Endothelial cell of umbilical vein (primary cell): ENCODE data around the gene MAN1A2.

Experiments used
- CTCF ChIP-seq, 2 donors: IDR thresholded peaks; 1 replicate in 1 of 2; 2 replicates in 1 of 2; pipeline ENCODE4 v1.5.1; 2011; ENCODE audit warnings: low read length in 2 of 2, mild to moderate bottlenecking in 2 of 2, moderate library complexity in 2 of 2, control low read depth in 1 of 2, inconsistent platforms in 1 of 2, low read depth in 1 of 2; ENCODE audit not compliant: insufficient read depth in 1 of 2; ENCODE audit errors: extremely low read depth in 1 of 2
- EZH2 ChIP-seq: IDR thresholded peaks from 2 replicates; pipeline ENCODE4 v1.6.1; 2012; ENCODE audit warnings: borderline replicate concordance, low read depth, mild to moderate bottlenecking, moderate library complexity, low read length, inconsistent platforms; ENCODE audit not compliant: severe bottlenecking
- FOS ChIP-seq: IDR thresholded peaks from 2 replicates; pipeline ENCODE4 v1.6.1; 2011; ENCODE audit warnings: mild to moderate bottlenecking, low read length, moderate library complexity, borderline replicate concordance; ENCODE audit not compliant: insufficient read depth
- GATA2 ChIP-seq: IDR thresholded peaks from 2 replicates; pipeline ENCODE4 v1.7.0; 2011; ENCODE audit warnings: low read depth, mild to moderate bottlenecking, moderate library complexity, mixed read lengths, low read length; ENCODE audit not compliant: insufficient read length, insufficient read depth
- JUN ChIP-seq: IDR thresholded peaks from 2 replicates; pipeline ENCODE4 v1.6.1; 2011; ENCODE audit warnings: borderline replicate concordance, low read depth; ENCODE audit not compliant: insufficient read length, insufficient read depth
- MAX ChIP-seq: IDR thresholded peaks from 2 replicates; pipeline ENCODE4 v1.6.1; 2011; ENCODE audit not compliant: insufficient read depth, insufficient read length
- POLR2A ChIP-seq: IDR thresholded peaks from 2 replicates; pipeline ENCODE4 v1.6.1; 2012; ENCODE audit warnings: low read depth, mild to moderate bottlenecking, control low read depth, low read length
- POLR2AphosphoS5 ChIP-seq: IDR thresholded peaks from 2 replicates; pipeline ENCODE4 v1.6.1; 2012; ENCODE audit warnings: low read depth, mild to moderate bottlenecking, control low read depth, low read length, moderate library complexity; ENCODE audit not compliant: insufficient read depth

- TF ChIP-seq CTCF (IDR thresholded peaks at IDR 0.05; ENCODE audit: extremely low read depth in 1 of 2, insufficient read depth in 1 of 2, low read depth in 1 of 2, low read length in 2 of 2): no peak
- no peak for TF ChIP-seq POLR2AphosphoS5
- no peak for TF ChIP-seq POLR2A
- no peak for TF ChIP-seq FOS
- no peak for TF ChIP-seq EZH2
- TF ChIP-seq JUN: no peak
- no peak for TF ChIP-seq GATA2
- no peak for TF ChIP-seq MAX
These were observed 126.7 kb downstream of the MAN1A2 start for GRCh38 chr1:117493906-117494305.
